GM19238 (cell line): Measurements from ENCODE around the gene BOC.

ENCODE experiments used
- DNase-seq: peaks from one replicate; pipeline ENCODE4 v3.0.0; 2011; ENCODE audit warnings: low spot score; ENCODE audit not compliant: insufficient read length

The BOC gene

GRCh38 chr3:113286524-113286923 is 75.2 kb downstream of the BOC start:
- no peak for DNase-seq

DNA sequence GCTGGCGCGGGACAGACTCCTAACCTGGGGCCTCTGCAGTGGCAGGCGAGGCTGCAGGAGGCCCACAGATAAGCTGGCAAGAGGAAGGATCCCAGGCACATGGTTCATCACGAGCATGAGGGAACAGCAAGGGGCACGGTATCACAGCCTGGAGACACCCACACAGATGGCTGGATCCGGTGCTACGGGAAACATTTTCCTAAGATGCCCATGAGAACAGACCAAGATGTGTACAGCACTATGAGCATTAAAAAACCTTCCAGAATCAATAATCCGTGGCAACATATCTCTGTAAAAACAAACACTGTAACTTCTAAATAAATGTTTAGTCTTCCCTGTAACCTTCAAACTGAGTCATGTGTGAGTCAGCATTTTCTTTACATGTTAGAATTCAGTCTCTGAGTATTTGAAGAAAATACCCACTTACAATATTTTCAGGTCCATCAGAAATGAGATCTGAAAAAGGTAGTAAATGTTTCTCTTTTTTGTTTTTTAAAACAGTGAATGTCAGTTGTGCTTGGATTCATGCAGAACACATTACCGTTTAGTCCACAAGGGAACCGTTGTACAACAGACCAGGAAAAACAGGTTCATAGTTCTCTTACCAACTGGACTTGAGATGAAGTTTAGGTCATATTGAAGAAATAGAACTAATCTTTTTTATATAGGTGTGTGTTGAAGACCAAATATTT is 75.9 kb downstream of the BOC start:
- no peak for DNase-seq

DNA sequence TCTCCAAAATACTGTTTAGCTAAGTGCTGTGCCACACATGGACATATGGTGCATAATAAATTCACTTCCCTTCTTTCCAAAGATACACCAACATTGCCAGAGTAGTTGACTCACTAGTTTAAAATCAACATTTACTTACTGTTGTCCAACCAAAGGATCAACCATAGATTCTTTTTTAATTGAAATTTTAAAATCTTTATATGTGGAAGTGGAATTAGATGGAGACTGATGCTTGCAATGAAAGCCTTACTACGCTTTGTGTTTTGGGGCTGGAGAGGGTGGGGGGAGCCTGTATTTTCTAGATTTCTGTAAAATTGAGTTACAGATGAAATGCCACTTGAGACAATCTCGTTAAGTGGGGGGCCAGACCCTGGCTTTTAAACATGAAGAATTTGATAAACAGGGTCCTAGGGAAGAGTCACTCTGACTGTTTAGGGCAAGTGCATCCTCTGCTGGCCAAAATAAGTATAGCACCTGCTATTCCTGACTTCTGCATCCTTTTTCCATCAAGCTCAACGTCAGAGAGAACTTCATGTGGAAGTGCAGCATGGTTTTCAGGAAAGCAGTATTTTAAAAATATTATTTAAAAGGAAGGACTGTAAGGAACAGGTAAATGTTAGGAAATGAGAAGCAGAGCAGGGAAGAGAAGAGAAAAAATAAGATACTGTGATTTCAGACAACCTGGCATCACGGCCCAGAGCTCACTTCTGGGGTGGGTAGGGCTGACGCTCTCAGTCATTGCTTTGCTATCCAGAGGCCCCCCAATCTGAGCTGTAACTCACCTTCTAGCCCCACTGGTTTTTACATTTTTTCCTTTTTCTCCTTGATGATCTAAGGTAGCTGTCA is 76.7 kb downstream of the BOC start:
- peak; percentile 26 for DNase-seq

- DNase-seq, result no peak
Observed at GRCh38 chr3:113288881-113289280, 77.5 kb downstream of the BOC start.

GRCh38 chr3:113291572-113291971 is 80.2 kb downstream of the BOC start:
- DNase-seq, result no peak

GRCh38 chr3:113292933-113293332 is 81.6 kb downstream of the BOC start:
- no peak for DNase-seq

GRCh38 chr3:113293348-113293747 is 82.0 kb downstream of the BOC start:
- no peak for DNase-seq

- DNase-seq, result no peak
Observed at GRCh38 chr3:113295463-113295862, 84.1 kb downstream of the BOC start.

- DNase-seq, result no peak
Observed at GRCh38 chr3:113297287-113297686, 85.9 kb downstream of the BOC start.

DNA sequence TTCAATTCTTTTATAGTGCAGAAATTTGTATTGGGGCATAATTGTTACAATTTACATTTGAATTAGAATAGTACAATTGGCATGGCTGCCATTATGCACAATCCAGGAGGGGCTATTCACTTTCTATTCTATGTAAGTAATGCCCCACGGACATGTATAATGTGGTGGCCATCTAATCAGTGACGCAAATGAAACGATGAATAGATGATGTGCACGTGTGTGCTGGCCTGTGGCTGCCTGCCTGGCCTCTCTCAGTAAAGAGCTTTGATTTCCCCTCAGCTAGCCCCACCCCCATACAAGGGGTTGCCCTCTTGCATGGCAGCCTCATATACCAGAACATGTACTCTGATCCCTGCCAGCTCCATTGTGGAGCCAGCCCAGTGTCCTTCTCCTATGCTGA is 86.5 kb downstream of the BOC start:
- no peak for DNase-seq

DNA sequence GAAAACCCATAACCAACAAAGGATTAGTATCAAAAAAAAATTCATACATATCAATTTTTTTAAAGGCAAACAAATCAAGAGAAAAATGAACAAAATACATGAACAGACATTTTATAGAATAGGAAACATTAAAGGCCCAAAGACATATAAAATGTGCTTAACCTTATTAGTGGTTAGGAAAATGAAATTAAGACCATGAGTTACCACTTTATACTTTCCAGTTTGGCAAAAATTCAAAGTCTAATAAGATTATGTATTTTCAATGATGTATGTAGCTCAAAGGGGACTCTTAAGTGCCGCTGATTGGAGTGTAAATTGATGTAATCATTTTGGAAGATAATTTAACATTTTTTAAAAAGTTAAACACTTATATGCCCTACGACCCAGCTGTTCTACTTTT is 89.2 kb downstream of the BOC start:
- no peak for DNase-seq

GRCh38 chr3:113304102-113304501 is 92.7 kb downstream of the BOC start:
- no peak for DNase-seq

DNA sequence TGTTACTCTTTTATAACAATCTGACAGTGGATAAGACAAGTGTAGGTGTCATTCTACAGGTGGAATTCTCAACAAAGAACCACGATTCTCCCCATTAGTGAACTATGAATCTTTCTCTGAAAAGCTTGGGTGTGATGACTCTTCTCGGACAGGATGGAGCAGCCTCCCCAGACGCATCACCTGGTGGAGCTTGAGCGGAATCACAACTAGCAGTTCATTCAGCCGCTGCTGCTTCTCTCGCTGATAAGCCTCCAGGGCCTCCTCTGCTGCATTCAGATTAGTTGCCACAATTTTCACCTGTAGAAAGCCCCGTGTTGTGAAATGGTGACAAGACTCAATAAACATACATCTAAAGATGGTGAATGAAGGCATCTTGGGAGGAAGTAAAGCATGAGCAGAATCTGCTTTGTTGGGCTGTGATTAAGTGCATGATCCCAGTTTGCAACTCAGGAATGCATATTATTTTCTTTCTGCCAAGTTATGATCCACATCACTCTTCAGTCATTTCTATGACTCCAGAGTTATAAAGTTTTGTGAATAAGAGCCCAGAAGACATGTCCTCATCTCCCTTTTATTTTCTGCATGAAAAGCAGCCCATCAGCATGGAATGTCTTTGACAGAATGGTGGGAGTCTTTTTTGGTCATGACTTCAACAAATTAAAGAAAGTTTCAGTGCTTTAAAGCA is 93.6 kb downstream of the BOC start:
- no peak for DNase-seq

- no peak for DNase-seq
Observed at GRCh38 chr3:113310960-113311359, 99.6 kb downstream of the BOC start.

DNA sequence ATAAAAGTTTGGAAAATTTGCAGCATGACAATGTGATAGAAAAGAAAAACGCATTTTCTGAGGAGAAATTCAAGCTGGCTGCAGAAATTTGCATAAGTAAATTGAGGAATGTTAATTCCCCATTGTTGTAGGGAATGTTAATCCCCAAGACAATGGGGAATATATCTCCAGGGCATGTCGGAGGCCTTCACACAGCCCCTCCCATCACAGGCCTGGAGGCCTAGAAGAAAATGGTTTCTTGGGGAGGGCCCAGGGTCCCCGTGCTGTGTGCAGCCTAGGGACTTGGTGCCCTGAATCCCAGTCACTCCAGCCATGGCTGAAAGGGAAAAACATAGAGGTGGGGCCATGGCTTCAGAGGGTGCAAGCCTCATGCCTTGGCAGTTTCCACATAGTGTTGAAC is 101.1 kb downstream of the BOC start:
- no peak for DNase-seq

DNA sequence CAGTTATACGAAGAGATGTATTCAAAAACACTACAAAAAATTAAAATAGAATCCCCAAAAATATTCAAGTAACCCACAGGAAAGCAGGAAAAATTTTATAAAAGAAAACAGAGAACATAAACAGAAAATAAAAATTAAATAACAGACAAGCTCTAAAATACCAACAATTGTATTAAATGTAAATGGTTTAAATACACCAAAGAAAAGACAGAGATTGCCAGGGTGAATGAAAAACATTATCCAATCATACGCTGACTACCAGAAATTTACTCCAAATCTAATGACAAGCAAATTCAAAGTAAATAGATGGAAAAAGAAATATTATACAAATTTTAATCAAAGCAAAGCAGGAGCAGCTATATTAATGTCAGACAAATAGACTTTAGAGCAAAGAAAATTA is 103.6 kb downstream of the BOC start:
- no peak for DNase-seq

GRCh38 chr3:113329757-113330156 is 118.4 kb downstream of the BOC start:
- no peak for DNase-seq

DNA sequence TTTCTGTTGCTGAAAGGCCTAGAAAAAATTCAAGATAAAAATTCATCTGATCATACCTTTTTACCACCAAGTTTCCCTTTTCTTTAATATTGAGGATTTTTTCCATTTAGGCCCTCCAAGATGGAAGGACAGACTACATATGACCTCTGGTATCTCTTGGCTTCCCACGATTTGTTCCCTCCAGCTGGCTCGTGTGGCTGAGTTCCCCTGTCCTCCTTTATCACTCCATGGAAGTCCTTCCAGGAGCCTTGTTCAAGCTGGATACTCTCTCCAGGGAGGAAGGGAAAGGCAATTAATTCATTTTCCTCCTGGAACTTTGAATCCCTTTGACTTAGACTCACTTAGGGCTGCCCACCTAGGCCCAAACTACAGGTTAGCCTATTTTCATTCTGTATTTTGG is 119.4 kb downstream of the BOC start:
- no peak for DNase-seq

DNA sequence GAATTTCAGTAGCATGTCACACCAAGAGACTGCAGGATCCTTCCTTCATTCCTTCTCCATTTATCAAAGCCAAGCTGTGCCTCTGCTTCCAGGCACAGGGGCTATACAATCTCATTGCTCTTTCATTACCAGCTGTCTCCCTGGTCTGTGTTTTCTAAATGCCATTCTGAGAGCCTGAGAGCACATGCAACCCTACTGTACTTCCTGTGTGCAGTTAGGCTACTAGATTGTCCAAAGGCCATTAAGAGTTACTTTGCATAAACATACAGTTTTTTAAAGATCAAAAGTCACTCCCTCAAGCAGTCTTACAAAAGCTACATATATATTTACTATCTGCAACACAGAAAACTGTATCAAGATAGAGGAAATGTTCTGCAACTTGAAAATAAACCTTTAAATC is 119.8 kb downstream of the BOC start:
- DNase-seq, result no peak
